ENCODE results near the gene HSPD1. TPM values are rescaled to one million over a fixed set of nuclear protein-coding genes. Genes with fewer than 3 reads are reported as not detected.

HSPD1 gene
- total RNA-seq: 326 to 341 TPM (median 337 TPM) in 3 replicates

- H3K27ac Mint-ChIP-seq: peak within 1 kb of the TSS; percentile 95
- H3K9me3 Mint-ChIP-seq: no peaks in the 10 kb centered on the region
- TF ChIP-seq CTCF (IDR thresholded peaks at IDR 0.05; ENCODE audit: unreplicated experiment): no peak
- DNase-seq (ENCODE audit: low spot score in 2 of 2, unreplicated experiment in 2 of 2): peak; percentile 94
- H3K4me3 Mint-ChIP-seq: peak within 1 kb of the TSS; percentile 95
- no peaks in the 10 kb centered on the region for H3K27me3 Mint-ChIP-seq (ENCODE audit: low read depth)
- H3K4me1 Mint-ChIP-seq: peaks cover 47% of the 10 kb centered on the region
- peaks cover 27% of the 10 kb centered on the region for H3K36me3 Mint-ChIP-seq
Measured at GRCh38 chr2:197499594-197500502, at the start of gene HSPD1, which contains the start of gene HSPE1. HSPD1 (minus strand) TSS chr2:197499840; CDS start chr2:197498848, 992 bp downstream. HSPE1 (plus strand) TSS chr2:197500379; CDS start chr2:197500437, 58 bp downstream.

GRCh38 chr2:197548582-197548981, 48.9 kb upstream of the HSPD1 start:
- H3K27ac Mint-ChIP-seq: no peak overlapping the region
- no peak for TF ChIP-seq CTCF (IDR thresholded peaks at IDR 0.05; ENCODE audit: unreplicated experiment)
- H3K4me1 Mint-ChIP-seq: no peaks in the 10 kb centered on the region
- peaks cover 32% of the 10 kb centered on the region for H3K36me3 Mint-ChIP-seq
- DNase-seq (ENCODE audit: low spot score in 2 of 2, unreplicated experiment in 2 of 2): no peak
- no peaks in the 10 kb centered on the region for H3K27me3 Mint-ChIP-seq (ENCODE audit: low read depth)
- no peak overlapping the region for H3K4me3 Mint-ChIP-seq
- H3K9me3 Mint-ChIP-seq: no peaks in the 10 kb centered on the region

DNA sequence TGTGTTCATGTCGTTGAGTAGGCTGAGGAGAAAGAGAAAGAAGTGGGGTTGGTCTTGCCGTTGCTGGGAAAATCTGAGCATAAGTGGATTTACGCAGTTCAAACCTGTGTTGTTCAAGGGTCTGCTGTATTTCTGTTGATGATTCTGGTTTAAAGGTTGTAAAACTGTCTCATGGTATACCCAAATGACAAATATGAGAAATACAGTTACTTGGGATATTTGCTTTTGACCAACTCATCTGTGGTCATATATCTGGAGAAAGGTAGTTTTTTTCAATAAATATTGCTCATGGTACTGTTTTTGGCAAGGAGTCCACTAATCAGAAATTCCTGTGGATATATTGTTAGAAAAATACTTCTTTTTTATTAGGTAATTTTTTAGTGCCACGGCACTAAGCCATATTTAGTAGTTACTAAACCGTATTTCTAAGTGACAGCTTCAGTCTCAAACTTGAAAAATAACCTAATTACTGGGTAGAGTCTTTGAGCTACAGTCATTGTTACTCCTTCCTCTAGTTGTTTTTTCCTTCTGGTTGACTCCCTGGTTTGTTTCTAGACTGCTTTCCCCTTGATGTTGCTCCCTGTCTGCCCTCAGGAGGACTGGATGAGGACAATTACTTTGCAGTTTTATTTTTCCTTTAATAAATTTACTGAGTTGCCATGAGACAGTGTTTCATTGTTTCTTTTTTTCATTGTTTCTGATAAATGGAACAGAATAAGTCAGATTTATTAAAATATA, 47.7 kb upstream of the HSPD1 start:
- H3K36me3 Mint-ChIP-seq: peaks cover 39% of the 10 kb centered on the region
- no peak for TF ChIP-seq CTCF (IDR thresholded peaks at IDR 0.05; ENCODE audit: unreplicated experiment)
- H3K9me3 Mint-ChIP-seq: no peaks in the 10 kb centered on the region
- peak overlapping the region; percentile 76 for H3K27ac Mint-ChIP-seq
- no peaks in the 10 kb centered on the region for H3K4me1 Mint-ChIP-seq
- H3K27me3 Mint-ChIP-seq (ENCODE audit: low read depth): no peaks in the 10 kb centered on the region
- no peak for DNase-seq (ENCODE audit: low spot score in 2 of 2, unreplicated experiment in 2 of 2)
- H3K4me3 Mint-ChIP-seq: no peak overlapping the region

DNA sequence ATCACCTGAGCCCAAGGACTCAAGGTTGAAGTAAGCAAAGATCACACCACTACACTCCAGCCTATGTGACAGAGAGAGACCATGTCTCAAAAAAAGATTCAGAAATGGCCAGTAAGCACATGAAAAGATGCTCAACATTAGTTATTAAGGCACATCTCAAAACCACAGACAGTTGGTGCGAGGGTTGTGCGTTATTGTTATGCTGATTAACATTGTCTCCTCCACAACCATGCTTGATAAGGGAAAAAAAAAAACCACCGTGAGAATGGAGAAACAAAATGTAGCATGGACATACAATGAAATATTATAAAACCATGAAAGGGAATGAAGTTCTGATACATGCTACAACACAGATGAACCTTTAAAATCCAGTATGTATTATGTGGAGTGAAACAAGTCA, 43.6 kb upstream of the HSPD1 start:
- Mint-ChIP-seq H3K4me3 (no peak overlapping the region), H3K4me1 (no peaks in the 10 kb centered on the region), H3K9me3 (no peaks in the 10 kb centered on the region), H3K27ac (no peak overlapping the region), H3K27me3 (ENCODE audit: low read depth) (no peaks in the 10 kb centered on the region), H3K36me3 (peaks cover 47% of the 10 kb centered on the region)
- DNase-seq (ENCODE audit: low spot score in 2 of 2, unreplicated experiment in 2 of 2): no peak
- no peak for TF ChIP-seq CTCF (IDR thresholded peaks at IDR 0.05; ENCODE audit: unreplicated experiment)

- Mint-ChIP-seq H3K27ac (no peak overlapping the region), H3K4me1 (no peaks in the 10 kb centered on the region), H3K36me3 (peaks cover 44% of the 10 kb centered on the region), H3K4me3 (no peak overlapping the region), H3K9me3 (no peaks in the 10 kb centered on the region), H3K27me3 (ENCODE audit: low read depth) (no peaks in the 10 kb centered on the region)
- no peak for TF ChIP-seq CTCF (IDR thresholded peaks at IDR 0.05; ENCODE audit: unreplicated experiment)
- DNase-seq (ENCODE audit: low spot score in 2 of 2, unreplicated experiment in 2 of 2): no peak
Measured at GRCh38 chr2:197539734-197540133, 40.1 kb upstream of the HSPD1 start.

Data from mesothelial cell of epicardium (in vitro differentiated cells).